PC-9 (cell line): ENCODE measurements around the gene ELAVL4.

Experiments
- CTCF ChIP-seq: fragments of 200-600 bp; sonication (generic); conservative IDR thresholded peaks from 2 replicates; pipeline ENCODE4 v1.6.1; 2017; ENCODE audit warnings: mixed run types, antibody characterized with exemption, mild to moderate bottlenecking, moderate library complexity
- EZH2 ChIP-seq: fragments of 200-600 bp; sonication (generic); IDR thresholded peaks from 2 replicates; pipeline ENCODE4 v1.8.0; 2017; ENCODE audit warnings: antibody characterized with exemption, low read depth

GRCh38 chr1:50097791-50098190, 10.9 kb upstream of the ELAVL4 start:
- TF ChIP-seq CTCF (no peak), EZH2 (no peak)
